ENCODE data around the gene C1QTNF6.
"Not testable (repeated sequence)": the region's sequence is repeated elsewhere in the genome, so short reads cannot be mapped to it uniquely, and the experiment has no call there.

The C1QTNF6 gene

GRCh38 chr22:37174964-37175363 lies 13.1 kb downstream of the C1QTNF6 start:
- H3K27me3 ChIP-seq: no peaks in the 10 kb centered on the region
- no peak overlapping the region for H3K4me3 ChIP-seq
- no peaks in the 10 kb centered on the region for H4K20me1 ChIP-seq
- no peak overlapping the region for H3K4me2 ChIP-seq
- peaks cover 31 to 49% (median 39%) of the 10 kb centered on the region in 10 experiments for H3K4me1 ChIP-seq
- no peak for TF ChIP-seq Cebpa-rat (IDR thresholded peaks at IDR 0.05)
- H3K36me3 ChIP-seq: no peaks in the 10 kb centered on the region
- no peak overlapping the region for H3K9ac ChIP-seq
- H3K9me3 ChIP-seq (replicated peaks in 1 of 11): peaks cover 0 to 12% (median 4%) of the 10 kb centered on the region in 11 experiments; a peak in 3 of 22 replicates
- H3K27ac ChIP-seq: no peak overlapping the region

GRCh38 chr22:37173709-37174108 lies 14.3 kb downstream of the C1QTNF6 start:
- H3K9me3 ChIP-seq (replicated peaks in 1 of 11): peaks cover 8 to 22% (median 15%) of the 10 kb centered on the region in 11 experiments; a peak in 21 of 22 replicates
- no peak overlapping the region for H3K4me3 ChIP-seq
- no peaks in the 10 kb centered on the region for H3K36me3 ChIP-seq
- no peak for TF ChIP-seq Cebpa-rat (IDR thresholded peaks at IDR 0.05)
- no peak overlapping the region for H3K27ac ChIP-seq
- no peaks in the 10 kb centered on the region for H3K27me3 ChIP-seq
- H3K9ac ChIP-seq: no peak overlapping the region
- H3K4me1 ChIP-seq: peaks cover 28 to 41% (median 32%) of the 10 kb centered on the region in 10 experiments
- no peaks in the 10 kb centered on the region for H4K20me1 ChIP-seq
- peak overlapping the region in 1 of 11 experiments; percentile 4; a peak in 1 of 22 replicates for H3K4me2 ChIP-seq

GRCh38 chr22:37172266-37173245 lies 15.5 kb downstream of the C1QTNF6 start:
- no peaks in the 10 kb centered on the region for H4K20me1 ChIP-seq
- peaks cover 27 to 41% (median 31%) of the 10 kb centered on the region in 10 experiments for H3K4me1 ChIP-seq
- H3K4me2 ChIP-seq: no peak overlapping the region
- no peak for TF ChIP-seq Cebpa-rat (IDR thresholded peaks at IDR 0.05)
- no peak overlapping the region for H3K27ac ChIP-seq
- no peaks in the 10 kb centered on the region for H3K36me3 ChIP-seq
- no peak overlapping the region for H3K4me3 ChIP-seq
- H3K9ac ChIP-seq: no peak overlapping the region
- H3K27me3 ChIP-seq: no peaks in the 10 kb centered on the region
- H3K9me3 ChIP-seq (replicated peaks in 1 of 11): peaks cover 9 to 24% (median 18%) of the 10 kb centered on the region in 11 experiments; a peak in 21 of 22 replicates

GRCh38 chr22:37171662-37172061 lies 16.4 kb downstream of the C1QTNF6 start:
- peaks cover 20 to 41% (median 29%) of the 10 kb centered on the region in 10 experiments for H3K4me1 ChIP-seq
- no peak for TF ChIP-seq Cebpa-rat (IDR thresholded peaks at IDR 0.05)
- H3K4me3 ChIP-seq: no peak overlapping the region
- H3K27me3 ChIP-seq: no peaks in the 10 kb centered on the region
- no peak overlapping the region for H3K4me2 ChIP-seq
- no peak overlapping the region for H3K27ac ChIP-seq
- H3K9ac ChIP-seq: no peak overlapping the region
- H4K20me1 ChIP-seq: no peaks in the 10 kb centered on the region
- H3K36me3 ChIP-seq: no peaks in the 10 kb centered on the region
- peaks cover 9 to 24% (median 18%) of the 10 kb centered on the region in 11 experiments; a peak in 21 of 22 replicates for H3K9me3 ChIP-seq (replicated peaks in 1 of 11)

GRCh38 chr22:37170689-37171405 lies 17.2 kb downstream of the C1QTNF6 start:
- not testable (repeated sequence) for H3K4me2 ChIP-seq, H3K9ac ChIP-seq, H3K4me3 ChIP-seq, H4K20me1 ChIP-seq, H3K27ac ChIP-seq, H3K27me3 ChIP-seq, H3K36me3 ChIP-seq
- Histone ChIP-seq H3K9me3 (replicated peaks in 1 of 11) (peaks cover 9 to 24% (median 18%) of the 10 kb centered on the region in 11 experiments; a peak in 21 of 22 replicates), H3K4me1 (peaks cover 11 to 40% (median 27%) of the 10 kb centered on the region in 10 experiments)

- H3K27ac ChIP-seq: no peak overlapping the region
- H3K9ac ChIP-seq: no peak overlapping the region
- peaks cover 7 to 38% (median 28%) of the 10 kb centered on the region in 10 experiments; a peak in 19 of 20 replicates for H3K4me1 ChIP-seq
- peaks cover 9 to 22% (median 16%) of the 10 kb centered on the region in 11 experiments; a peak in 21 of 22 replicates for H3K9me3 ChIP-seq (replicated peaks in 1 of 11)
- TF ChIP-seq Cebpa-rat (IDR thresholded peaks at IDR 0.05): no peak
- H3K36me3 ChIP-seq: no peaks in the 10 kb centered on the region
- no peak overlapping the region for H3K4me3 ChIP-seq
- no peaks in the 10 kb centered on the region for H3K27me3 ChIP-seq
- no peaks in the 10 kb centered on the region for H4K20me1 ChIP-seq
- no peak overlapping the region for H3K4me2 ChIP-seq
Observed at GRCh38 chr22:37169947-37170688, 17.9 kb downstream of the C1QTNF6 start.

GRCh38 chr22:37169406-37169805 lies 18.6 kb downstream of the C1QTNF6 start:
- H3K36me3 ChIP-seq: no peaks in the 10 kb centered on the region
- H3K4me2 ChIP-seq: no peak overlapping the region
- no peaks in the 10 kb centered on the region for H4K20me1 ChIP-seq
- no peak overlapping the region for H3K9ac ChIP-seq
- H3K27me3 ChIP-seq: no peaks in the 10 kb centered on the region
- no peak for TF ChIP-seq Cebpa-rat (IDR thresholded peaks at IDR 0.05)
- H3K4me1 ChIP-seq: peaks cover 7 to 39% (median 29%) of the 10 kb centered on the region in 10 experiments; a peak in 19 of 20 replicates
- H3K27ac ChIP-seq: no peak overlapping the region
- peaks cover 9 to 16% (median 12%) of the 10 kb centered on the region in 11 experiments; a peak in 21 of 22 replicates for H3K9me3 ChIP-seq (replicated peaks in 1 of 11)
- H3K4me3 ChIP-seq: no peak overlapping the region

GRCh38 chr22:37167981-37168647 lies 19.9 kb downstream of the C1QTNF6 start:
- Histone ChIP-seq H3K4me1 (peaks cover 15 to 52% (median 41%) of the 10 kb centered on the region in 10 experiments), H3K9ac (peak overlapping the region in 4 of 11 experiments; percentile 2 to 31 (median 16); a peak in 3 of 22 replicates), H3K36me3 (no peaks in the 10 kb centered on the region), H3K4me2 (peak overlapping the region; percentile 7 to 68 (median 53); a peak in 19 of 22 replicates), H3K9me3 (replicated peaks in 1 of 11) (peaks cover 9 to 15% (median 12%) of the 10 kb centered on the region in 11 experiments; a peak in 21 of 22 replicates), H3K4me3 (no peak overlapping the region), H3K27ac (peak overlapping the region in 1 of 11 experiments; percentile 3; a peak in 2 of 22 replicates), H3K27me3 (no peaks in the 10 kb centered on the region), H4K20me1 (no peaks in the 10 kb centered on the region)
- TF ChIP-seq Cebpa-rat (IDR thresholded peaks at IDR 0.05): no peak
